Mammary epithelial cell (primary cell): ENCODE results near the gene FBXO27.

Experiments
- EZH2 ChIP-seq: IDR thresholded peaks from 2 replicates; pipeline ENCODE4 v1.6.1; 2012; ENCODE audit warnings: low read length, inconsistent platforms, borderline replicate concordance
- TF ChIP-seq, protein P1 (sequence below), 2 donors: IDR thresholded peaks in 1 of 2; conservative IDR thresholded peaks in 1 of 2; 2 replicates each; pipeline ENCODE4 v1.5.1; 2011 to 2012; ENCODE audit warnings: inconsistent platforms in 2 of 2, low read length in 2 of 2, mild to moderate bottlenecking in 2 of 2, control low read depth in 1 of 2, low read depth in 1 of 2; ENCODE audit not compliant: insufficient read depth in 1 of 2; ENCODE audit errors: extremely low read depth in 1 of 2

DNA sequence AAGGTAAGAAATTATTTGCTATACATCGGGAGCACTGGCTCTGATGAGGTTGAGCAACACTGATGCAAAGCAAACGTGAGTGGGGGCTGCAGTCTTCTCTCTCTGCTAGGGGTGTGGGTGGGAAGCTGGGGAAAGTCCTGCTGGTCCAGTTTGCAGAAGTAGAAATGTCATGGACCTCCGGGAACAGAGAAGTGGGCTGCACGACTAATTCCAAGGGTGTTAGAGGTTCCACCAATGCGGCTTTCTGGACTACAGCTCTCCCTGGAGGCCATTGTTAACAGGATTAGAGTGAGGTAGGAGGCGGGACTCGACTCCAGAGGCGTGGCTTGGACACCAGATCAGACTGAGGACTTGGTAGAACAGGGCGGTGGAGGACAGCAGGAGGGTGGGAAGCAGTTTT, 5.7 kb upstream of the FBXO27 start:
- TF ChIP-seq, protein P1, sequence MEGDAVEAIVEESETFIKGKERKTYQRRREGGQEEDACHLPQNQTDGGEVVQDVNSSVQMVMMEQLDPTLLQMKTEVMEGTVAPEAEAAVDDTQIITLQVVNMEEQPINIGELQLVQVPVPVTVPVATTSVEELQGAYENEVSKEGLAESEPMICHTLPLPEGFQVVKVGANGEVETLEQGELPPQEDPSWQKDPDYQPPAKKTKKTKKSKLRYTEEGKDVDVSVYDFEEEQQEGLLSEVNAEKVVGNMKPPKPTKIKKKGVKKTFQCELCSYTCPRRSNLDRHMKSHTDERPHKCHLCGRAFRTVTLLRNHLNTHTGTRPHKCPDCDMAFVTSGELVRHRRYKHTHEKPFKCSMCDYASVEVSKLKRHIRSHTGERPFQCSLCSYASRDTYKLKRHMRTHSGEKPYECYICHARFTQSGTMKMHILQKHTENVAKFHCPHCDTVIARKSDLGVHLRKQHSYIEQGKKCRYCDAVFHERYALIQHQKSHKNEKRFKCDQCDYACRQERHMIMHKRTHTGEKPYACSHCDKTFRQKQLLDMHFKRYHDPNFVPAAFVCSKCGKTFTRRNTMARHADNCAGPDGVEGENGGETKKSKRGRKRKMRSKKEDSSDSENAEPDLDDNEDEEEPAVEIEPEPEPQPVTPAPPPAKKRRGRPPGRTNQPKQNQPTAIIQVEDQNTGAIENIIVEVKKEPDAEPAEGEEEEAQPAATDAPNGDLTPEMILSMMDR (conservative IDR thresholded peaks at IDR 0.05 in 1 of 2, IDR thresholded peaks at IDR 0.05 in 1 of 2; ENCODE audit: extremely low read depth in 1 of 2, insufficient read depth in 1 of 2, low read depth in 1 of 2, low read length in 2 of 2), result peak in 1 of 2 donors; percentile 65
- no peak for TF ChIP-seq EZH2
